Measurements from ENCODE around the gene SSBP3. TPM values are rescaled to one million over a fixed set of nuclear protein-coding genes. Genes with fewer than 3 reads are reported as not detected.

The SSBP3 gene
- total and polyA plus RNA-seq, 9 of the 15 experiments (the other 6 are each of a cell fraction or from before 2014, with no cell fraction given): 8.7 to 108 (median 33.8) TPM

- peak within 1 kb of the TSS; percentile 96 for H3K4me2 ChIP-seq (ENCODE audit: insufficient read depth, low read length)
- FAIRE-seq (peak; percentile 92), DNase-seq (ENCODE audit: extremely low read depth in 1 of 4, low spot score in 3 of 4) (peak; percentile 99 to 100 (median 100)), ATAC-seq (peak; percentile 96)
- peak within 1 kb of the TSS; percentile 83 for H3K27ac ChIP-seq (ENCODE audit: extremely low read depth, low read depth, low read length)
- H3K4me3 ChIP-seq: peak within 1 kb of the TSS; percentile 85
- no peaks in the 10 kb centered on the region for H3K27me3 ChIP-seq (ENCODE audit: control insufficient read depth in 2 of 2, insufficient read depth in 2 of 2, low read length in 2 of 2)
- WGBS (ENCODE audit: insufficient coverage, low coverage, missing lambda C conversion rate): under 1% methylated on average over 51 of the region's 51 CpGs
- peaks cover 20 to 24% of the 10 kb centered on the region in 2 experiments; a peak in 4 of 5 replicates for H3K4me1 ChIP-seq (replicated peaks in 1 of 2; ENCODE audit: control insufficient read depth in 2 of 2, insufficient read depth in 2 of 2, low read length in 2 of 2)
- no peaks in the 10 kb centered on the region for H3K9me1 ChIP-seq (ENCODE audit: control insufficient read depth, insufficient read depth, low read length)
- peaks cover 50% of the 10 kb centered on the region for H3K36me3 ChIP-seq (ENCODE audit: control insufficient read depth, insufficient read depth, low read length)
- H3K9ac ChIP-seq (ENCODE audit: insufficient read depth in 1 of 2, low read depth in 2 of 2, low read length in 2 of 2): peak within 1 kb of the TSS; percentile 95 to 96
- intact Hi-C loops (cut with micrococcal nuclease) (loop anchor here (5.0 kb wide), 1 partner anchor 78 kb away; no protein-coding TSS in a partner anchor), in situ Hi-C loops (cut with MboI) (no loop called here)
- peak within 1 kb of the TSS; percentile 93 for H2AFZ ChIP-seq (ENCODE audit: low read depth, low read length)
- H3K9me3 ChIP-seq (replicated peaks; ENCODE audit: control insufficient read depth, insufficient read depth, low read depth, low read length): no peaks in the 10 kb centered on the region
- ChIA-PET POLR2A (interaction anchor here (0.5 to 9.0 kb wide), 21 partner anchors 8 to 747 kb away, joined by 3 to 148 read pairs (median 3); no protein-coding TSS in a partner anchor), CTCF (ENCODE audit: low intra/inter-chr PET ratio) (no interaction called here)
- BruUV-seq (replicated peaks): no TSS peak
- peaks cover 56% of the 10 kb centered on the region for H3K79me2 ChIP-seq (ENCODE audit: control insufficient read depth, insufficient read depth, low read length)
- H4K20me1 ChIP-seq (replicated peaks; ENCODE audit: control insufficient read depth, insufficient read depth, low read length): no peaks in the 10 kb centered on the region
- peak; percentile 35; the same call in 1 of the 2 replicates for TF ChIP-seq VEZF1 (CRISPR knock-in tag; IDR thresholded peaks at IDR 0.05)
- TF ChIP-seq XRCC4 (IDR thresholded peaks at IDR 0.05; ENCODE audit: extremely low read depth, insufficient read depth, insufficient read length): no peak
- no peak for TF ChIP-seq TBL1XR1 (IDR thresholded peaks at IDR 0.05; ENCODE audit: low read length in 2 of 2)
- TF ChIP-seq SMAD2 (IDR thresholded peaks at IDR 0.05; ENCODE audit: low read depth, low read length): no peak
- TF ChIP-seq ZNF324 (CRISPR knock-in tag; IDR thresholded peaks at IDR 0.05): 0 out of 2 replicates have a peak, but pooled peaks have one; percentile 24
- TF ChIP-seq ARID3B (CRISPR knock-in tag; IDR thresholded peaks at IDR 0.05; ENCODE audit: borderline replicate concordance): peak; percentile 41; the same call in 1 of the 2 replicates
- no peak for TF ChIP-seq NR2C2 (CRISPR knock-in tag; IDR thresholded peaks at IDR 0.05)
- TF ChIP-seq NR2C2 (tag; IDR thresholded peaks at IDR 0.05): peak; percentile 33; the same call in 1 of the 2 replicates
- no peak for TF ChIP-seq MEF2A (IDR thresholded peaks at IDR 0.05; ENCODE audit: control insufficient read depth, low read depth, low read length)
- TF ChIP-seq ZNF395 (CRISPR knock-in tag; IDR thresholded peaks at IDR 0.05): 0 out of 2 replicates have a peak, but pooled peaks have one; percentile 40
- TF ChIP-seq KLF10 (CRISPR knock-in tag; IDR thresholded peaks at IDR 0.05): no peak
- no peak for TF ChIP-seq ETV6 (IDR thresholded peaks at IDR 0.05; ENCODE audit: borderline replicate concordance in 1 of 2, low read depth in 2 of 2, low read length in 1 of 2)
- no peak for TF ChIP-seq ETV6 (CRISPR knock-in tag; IDR thresholded peaks at IDR 0.05; ENCODE audit: borderline replicate concordance)
- TF ChIP-seq RB1 (IDR thresholded peaks at IDR 0.05; ENCODE audit: low read depth): peak; percentile 94
- TF ChIP-seq L3MBTL2 (IDR thresholded peaks at IDR 0.05): peak; percentile 53
- no peak for TF ChIP-seq FOXK1 (CRISPR knock-in tag; IDR thresholded peaks at IDR 0.05; ENCODE audit: borderline replicate concordance)
- peak; percentile 82; the same call in 1 of the 2 replicates for TF ChIP-seq PML (IDR thresholded peaks at IDR 0.05; ENCODE audit: low read length)
- no peak for TF ChIP-seq ZNF436 (CRISPR knock-in tag; IDR thresholded peaks at IDR 0.05)
Observed at GRCh38 chr1:54199765-54200518, 206.3 kb downstream of the SSBP3 start, which contains the start of the genes CYB5RL and MRPL37. Gene CYB5RL (minus strand): TSS chr1:54200030. CDS start chr1:54195616, 4,414 bp downstream. Gene MRPL37 (plus strand): TSS chr1:54200167. CDS start chr1:54200244, 77 bp downstream.
